ENCODE data around the gene C13orf46.

GRCh38 chr13:114022309-114022669 lies 48.4 kb upstream of the C13orf46 start:
- no peak for TF ChIP-seq CTCF (IDR thresholded peaks at IDR 0.05; ENCODE audit: low read depth, low read length, missing input control)
- TF ChIP-seq MAX (IDR thresholded peaks at IDR 0.05) = no peak
- no peak for TF ChIP-seq REST (IDR thresholded peaks at IDR 0.05)
